Measurements from ENCODE around the gene LRRC59. TPM values are rescaled to one million over a fixed set of nuclear protein-coding genes. Genes with fewer than 3 reads are reported as not detected.

Gene LRRC59
- total RNA-seq, 1 donor from 2014 or later = 185 TPM

GRCh38 chr17:50423553-50424159 is 26.3 kb upstream of the LRRC59 start:
- H3K4me3 Mint-ChIP-seq (ENCODE audit: unreplicated experiment) = peak overlapping the region; percentile 67
- peak overlapping the region; percentile 92 for H3K27ac Mint-ChIP-seq (ENCODE audit: unreplicated experiment)
- Histone ChIP-seq H3K9ac (ENCODE audit: low read length) (no peak overlapping the region), H3K27ac (ENCODE audit: low read depth, low read length) (no peak overlapping the region), H3K4me2 (ENCODE audit: low read length) (peak overlapping the region; percentile 89), H3K4me1 (ENCODE audit: insufficient read depth, low read length) (peaks cover 27% of the 10 kb centered on the region), H2AFZ (ENCODE audit: low read depth, low read length) (peak overlapping the region; percentile 7), H4K20me1 (ENCODE audit: insufficient read depth, low read length) (no peaks in the 10 kb centered on the region), H3K4me3 (ENCODE audit: insufficient read depth, low read depth, low read length) (no peak overlapping the region), H3K36me3 (ENCODE audit: insufficient read depth, low read length) (no peaks in the 10 kb centered on the region), H3K9me3 (ENCODE audit: insufficient read depth, low read depth, low read length) (no peaks in the 10 kb centered on the region), H3K27me3 (ENCODE audit: insufficient read depth, low read length) (no peaks in the 10 kb centered on the region), H3K79me2 (ENCODE audit: insufficient read depth, low read length) (no peaks in the 10 kb centered on the region)
- no peaks in the 10 kb centered on the region for H3K27me3 Mint-ChIP-seq (ENCODE audit: low read depth, unreplicated experiment)
- peaks cover 23% of the 10 kb centered on the region for H3K4me1 Mint-ChIP-seq (ENCODE audit: low read depth, unreplicated experiment)
- FAIRE-seq (peak; percentile 67), DNase-seq (ENCODE audit: low read depth) (peak; percentile 90)
- peaks cover 2% of the 10 kb centered on the region for H3K36me3 Mint-ChIP-seq (ENCODE audit: low read depth, unreplicated experiment)
- peaks cover 5% of the 10 kb centered on the region for H3K9me3 Mint-ChIP-seq (ENCODE audit: unreplicated experiment)
- no peak for TF ChIP-seq EZH2 (IDR thresholded peaks at IDR 0.05; ENCODE audit: insufficient read depth, low read length)
- no peak for TF ChIP-seq CTCF (IDR thresholded peaks at IDR 0.05; ENCODE audit: insufficient read depth, low read depth, low read length)

GRCh38 chr17:50422738-50423137 is 25.4 kb upstream of the LRRC59 start:
- TF ChIP-seq CTCF (IDR thresholded peaks at IDR 0.05; ENCODE audit: insufficient read depth, low read depth, low read length) (no peak), EZH2 (IDR thresholded peaks at IDR 0.05; ENCODE audit: insufficient read depth, low read length) (no peak)
- H3K36me3 ChIP-seq (ENCODE audit: insufficient read depth, low read length) = no peaks in the 10 kb centered on the region
- no peak overlapping the region for H2AFZ ChIP-seq (ENCODE audit: low read depth, low read length)
- no peak overlapping the region for H3K27ac ChIP-seq (ENCODE audit: low read depth, low read length)
- H4K20me1 ChIP-seq (ENCODE audit: insufficient read depth, low read length) = no peaks in the 10 kb centered on the region
- no peaks in the 10 kb centered on the region for H3K9me3 ChIP-seq (ENCODE audit: insufficient read depth, low read depth, low read length)
- Mint-ChIP-seq H3K27ac (ENCODE audit: unreplicated experiment) (no peak overlapping the region), H3K4me3 (ENCODE audit: unreplicated experiment) (no peak overlapping the region), H3K4me1 (ENCODE audit: low read depth, unreplicated experiment) (peaks cover 23% of the 10 kb centered on the region), H3K27me3 (ENCODE audit: low read depth, unreplicated experiment) (no peaks in the 10 kb centered on the region), H3K36me3 (ENCODE audit: low read depth, unreplicated experiment) (peaks cover 2% of the 10 kb centered on the region), H3K9me3 (ENCODE audit: unreplicated experiment) (peaks cover 5% of the 10 kb centered on the region)
- no peak overlapping the region for H3K4me2 ChIP-seq (ENCODE audit: low read length)
- no peak for DNase-seq (ENCODE audit: low read depth)
- FAIRE-seq = no peak
- peaks cover 27% of the 10 kb centered on the region for H3K4me1 ChIP-seq (ENCODE audit: insufficient read depth, low read length)
- no peaks in the 10 kb centered on the region for H3K79me2 ChIP-seq (ENCODE audit: insufficient read depth, low read length)
- H3K4me3 ChIP-seq (ENCODE audit: insufficient read depth, low read depth, low read length) = no peak overlapping the region
- H3K27me3 ChIP-seq (ENCODE audit: insufficient read depth, low read length) = no peaks in the 10 kb centered on the region
- H3K9ac ChIP-seq (ENCODE audit: low read length) = no peak overlapping the region

- Histone ChIP-seq H3K36me3 (ENCODE audit: insufficient read depth, low read length) (no peaks in the 10 kb centered on the region), H2AFZ (ENCODE audit: low read depth, low read length) (peak overlapping the region; percentile 13), H3K4me2 (ENCODE audit: low read length) (peak overlapping the region; percentile 66), H3K4me1 (ENCODE audit: insufficient read depth, low read length) (peaks cover 21% of the 10 kb centered on the region), H3K27ac (ENCODE audit: low read depth, low read length) (no peak overlapping the region), H3K79me2 (ENCODE audit: insufficient read depth, low read length) (no peaks in the 10 kb centered on the region), H3K4me3 (ENCODE audit: insufficient read depth, low read depth, low read length) (peak overlapping the region; percentile 8), H3K9ac (ENCODE audit: low read length) (peak overlapping the region; percentile 14), H3K9me3 (ENCODE audit: insufficient read depth, low read depth, low read length) (no peaks in the 10 kb centered on the region), H4K20me1 (ENCODE audit: insufficient read depth, low read length) (no peaks in the 10 kb centered on the region), H3K27me3 (ENCODE audit: insufficient read depth, low read length) (no peaks in the 10 kb centered on the region)
- TF ChIP-seq CTCF (IDR thresholded peaks at IDR 0.05; ENCODE audit: insufficient read depth, low read depth, low read length) = no peak
- TF ChIP-seq EZH2 (IDR thresholded peaks at IDR 0.05; ENCODE audit: insufficient read depth, low read length) = no peak
- peaks cover 2% of the 10 kb centered on the region for H3K36me3 Mint-ChIP-seq (ENCODE audit: low read depth, unreplicated experiment)
- H3K27me3 Mint-ChIP-seq (ENCODE audit: low read depth, unreplicated experiment) = no peaks in the 10 kb centered on the region
- no peak for DNase-seq (ENCODE audit: low read depth)
- H3K4me1 Mint-ChIP-seq (ENCODE audit: low read depth, unreplicated experiment) = peaks cover 17% of the 10 kb centered on the region
- H3K9me3 Mint-ChIP-seq (ENCODE audit: unreplicated experiment) = peaks cover 5% of the 10 kb centered on the region
- no peak overlapping the region for H3K27ac Mint-ChIP-seq (ENCODE audit: unreplicated experiment)
- no peak for FAIRE-seq
- no peak overlapping the region for H3K4me3 Mint-ChIP-seq (ENCODE audit: unreplicated experiment)
Observed at GRCh38 chr17:50421308-50422051, 24.2 kb upstream of the LRRC59 start.
